Dermis microvascular lymphatic vessel endothelial cell (primary cell): ENCODE measurements around the gene IL17C. TPM values are rescaled to one million over a fixed set of nuclear protein-coding genes. Genes with fewer than 3 reads are reported as not detected.

Experiments
- DNase-seq, 2 donors: peaks; one replicate each; pipeline versions ENCODE4 v3.0.0 to v3.0.0-alpha.2; 2010; ENCODE audit warnings: low read depth in 2 of 2
- total RNA-seq: library from RNA; depleted of rRNA; stranded (reverse); fragments of >200 nt; gene quantifications from 2 replicates; pipeline ENCODE4 v1.2.1, GENCODE V29; 2014

Gene IL17C
- total RNA-seq, 1 donor from 2014 or later = not detected

DNA sequence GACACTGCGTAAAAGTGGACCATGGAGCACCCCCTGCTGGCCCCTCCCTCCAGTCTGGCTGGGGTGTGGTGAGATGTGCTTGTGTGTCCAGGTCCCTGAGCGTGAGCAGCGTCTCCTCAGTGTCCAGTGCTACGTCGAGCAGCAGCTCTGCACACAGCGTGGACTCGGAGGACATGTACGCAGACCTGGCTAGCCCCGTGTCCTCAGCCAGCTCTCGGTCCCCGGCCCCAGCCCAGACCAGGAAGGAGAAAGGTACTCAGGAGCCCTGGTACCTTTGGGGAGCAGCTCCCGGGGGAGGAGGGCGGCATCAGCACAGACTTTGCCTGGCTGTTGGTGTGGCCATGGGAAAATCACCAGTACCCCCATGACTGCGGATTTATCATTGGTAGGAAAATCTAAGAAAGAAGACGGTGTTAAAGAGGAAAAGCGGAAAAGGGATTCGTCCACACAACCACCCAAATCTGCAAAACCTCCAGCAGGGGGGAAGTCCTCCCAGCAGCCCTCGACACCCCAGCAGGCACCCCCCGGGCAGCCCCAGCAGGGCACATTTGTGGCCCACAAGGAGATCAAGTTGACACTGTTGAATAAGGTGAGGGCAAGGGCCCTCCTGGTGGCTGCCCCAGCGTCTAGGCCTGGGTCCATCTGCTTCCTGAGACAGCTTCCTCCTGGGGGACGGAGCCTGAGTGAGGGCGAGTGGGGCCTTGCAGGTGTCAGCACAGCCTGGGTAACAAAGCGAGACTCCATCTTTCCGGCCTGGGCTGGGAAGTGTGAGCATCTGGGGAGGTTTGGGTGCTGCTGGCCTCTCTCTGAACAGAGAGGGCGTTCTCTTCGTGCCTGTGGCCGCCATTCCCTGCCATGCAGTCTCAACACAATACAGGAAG, 10.6 kb upstream of the IL17C start:
- no peak for DNase-seq

DNA sequence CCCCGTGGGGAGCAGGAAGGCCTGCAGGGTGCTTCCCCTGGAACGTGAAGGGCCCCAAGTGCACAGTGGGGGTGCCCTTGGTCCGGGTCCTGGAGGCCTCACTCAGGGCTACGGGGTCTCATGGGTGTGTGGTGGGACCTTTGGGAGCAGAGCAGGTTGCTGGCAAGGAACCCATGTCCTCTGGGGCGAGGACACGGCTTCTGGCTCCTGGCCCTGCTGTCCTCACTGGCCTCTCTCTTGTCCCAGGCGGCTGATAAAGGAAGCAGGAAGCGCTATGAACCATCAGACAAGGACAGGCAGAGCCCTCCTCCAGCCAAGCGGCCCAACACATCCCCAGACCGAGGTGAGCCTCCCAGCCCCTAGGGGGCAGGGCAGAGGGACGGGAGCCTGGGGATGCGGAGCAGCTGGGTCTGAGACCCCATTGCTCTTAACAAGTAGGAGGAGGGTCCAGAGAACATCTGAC, 9.8 kb upstream of the IL17C start:
- peak; percentile 46 to 58 for DNase-seq

DNA sequence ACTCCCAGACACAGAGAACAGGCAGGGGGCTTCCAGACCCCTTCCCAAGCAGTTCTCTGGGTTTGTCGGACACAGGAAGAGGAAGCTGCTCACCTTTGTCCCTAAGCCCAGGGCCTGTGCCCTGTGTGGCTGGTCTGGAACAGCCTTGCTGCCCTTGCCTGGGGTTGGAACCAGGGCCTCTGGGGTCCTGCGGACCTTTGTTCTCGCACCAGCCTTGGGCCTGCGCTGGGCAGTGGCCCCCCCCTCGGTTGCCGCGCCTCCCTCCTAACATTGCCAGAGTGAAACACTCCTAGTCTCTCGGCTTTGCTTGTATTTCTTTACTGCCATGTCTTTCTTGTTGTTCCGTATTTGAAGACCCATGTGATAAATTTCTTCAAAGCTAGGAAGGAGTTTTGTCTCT, 8.5 kb upstream of the IL17C start:
- no peak for DNase-seq

DNA sequence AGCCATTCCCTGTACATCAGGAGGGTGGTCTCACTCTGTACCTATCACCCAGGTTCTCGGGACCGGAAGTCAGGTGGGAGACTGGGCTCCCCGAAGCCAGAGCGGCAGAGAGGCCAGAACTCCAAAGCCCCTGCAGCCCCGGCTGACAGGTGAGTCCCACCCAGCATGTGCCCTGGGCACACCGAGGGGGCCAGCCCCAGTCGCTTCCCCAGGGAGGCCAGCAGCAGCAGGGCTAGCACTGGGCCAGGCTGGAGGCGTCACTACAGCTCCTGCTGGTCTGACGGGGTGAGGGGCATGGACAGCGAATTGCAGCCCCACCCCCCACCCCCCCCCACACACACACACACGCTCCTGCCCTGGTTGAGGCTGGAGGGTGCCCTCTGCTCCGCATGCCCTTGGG, 7.9 kb upstream of the IL17C start:
- no peak for DNase-seq

DNA sequence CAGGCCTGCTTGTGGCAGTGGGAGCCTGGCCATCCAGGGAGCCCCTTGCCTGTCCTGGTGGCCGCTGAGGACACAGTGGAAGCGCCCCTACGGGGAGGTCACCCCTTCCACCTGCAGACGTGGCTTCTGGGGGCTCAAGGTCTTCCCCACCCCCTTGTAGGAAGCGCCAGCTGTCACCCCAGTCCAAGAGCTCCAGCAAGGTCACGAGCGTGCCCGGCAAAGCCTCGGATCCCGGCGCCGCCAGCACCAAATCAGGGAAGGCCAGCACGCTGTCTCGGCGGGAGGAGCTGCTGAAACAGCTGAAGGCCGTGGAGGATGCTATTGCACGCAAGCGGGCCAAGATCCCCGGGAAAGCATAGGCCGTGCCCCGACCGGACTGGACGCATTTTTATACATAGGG, 7.4 kb upstream of the IL17C start:
- no peak for DNase-seq

DNA sequence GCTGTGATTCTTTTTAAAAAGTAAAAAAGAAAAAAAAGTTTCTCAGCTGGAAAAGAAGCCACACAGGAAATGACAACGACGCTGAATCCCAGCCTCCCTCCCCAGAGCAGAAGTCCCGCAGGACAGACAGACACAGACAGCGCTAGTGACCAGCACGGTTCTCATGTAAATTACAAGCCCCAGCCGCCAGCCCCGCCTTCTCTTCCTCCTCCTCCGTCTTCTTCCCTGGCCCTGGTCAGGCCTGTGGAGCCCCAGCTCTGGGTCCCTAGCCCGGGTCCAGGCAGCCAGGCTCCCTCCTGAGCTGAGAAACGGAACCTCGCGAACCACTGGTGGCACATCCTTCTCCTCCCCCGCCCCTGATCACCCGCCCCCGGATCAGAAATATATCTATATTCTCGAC, 7.0 kb upstream of the IL17C start:
- DNase-seq = no peak

DNA sequence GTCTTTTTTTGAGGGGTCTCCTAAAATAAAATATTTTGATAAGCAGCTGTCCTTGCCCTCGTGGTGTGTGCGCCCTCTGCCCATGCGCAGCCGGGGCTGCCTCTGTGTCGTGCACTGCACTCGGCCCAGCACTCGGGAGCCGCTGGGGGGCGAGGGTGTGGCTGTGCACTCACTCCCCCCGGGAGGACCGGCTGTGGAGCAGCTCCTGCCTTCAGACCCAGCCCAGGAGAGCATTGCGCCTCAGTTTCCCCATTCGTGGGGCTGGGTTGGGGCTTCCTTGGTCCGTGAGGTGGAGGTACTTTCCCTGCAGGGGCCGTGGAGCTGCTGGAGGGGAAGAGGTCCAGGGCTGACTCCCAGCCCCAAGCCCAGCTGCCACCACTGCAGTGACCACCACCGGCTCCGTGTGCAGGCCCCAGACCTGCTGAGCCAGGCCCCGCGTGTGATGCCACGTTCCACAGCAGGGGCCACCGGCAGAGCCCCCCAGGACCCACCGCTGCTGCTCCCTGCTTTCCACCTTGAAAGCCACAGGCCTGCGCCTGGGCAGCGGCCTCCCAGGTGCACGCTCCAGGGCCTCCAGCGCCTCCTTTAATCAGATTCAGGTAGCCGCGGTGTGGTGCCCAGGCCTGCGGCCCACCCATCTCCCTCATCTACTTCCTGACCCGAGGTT, 6.3 kb upstream of the IL17C start:
- DNase-seq = no peak

DNA sequence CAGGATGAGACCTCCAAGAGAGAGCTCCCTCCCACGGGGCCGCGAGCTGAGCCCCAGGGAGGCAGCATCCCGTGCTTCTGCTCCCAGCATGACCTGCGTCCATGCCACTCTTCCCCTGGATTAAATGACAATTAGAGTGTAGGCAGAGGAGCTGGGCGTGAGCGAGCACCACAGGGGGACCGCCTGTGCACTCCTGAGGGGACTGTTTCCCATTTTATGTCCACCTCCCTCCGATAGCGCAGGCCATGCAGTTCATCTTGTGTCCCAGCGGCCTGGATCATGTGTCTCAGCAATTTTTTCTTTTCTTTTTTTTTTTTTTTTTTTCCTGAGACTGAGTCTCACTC, 5.8 kb upstream of the IL17C start:
- DNase-seq = no peak

DNA sequence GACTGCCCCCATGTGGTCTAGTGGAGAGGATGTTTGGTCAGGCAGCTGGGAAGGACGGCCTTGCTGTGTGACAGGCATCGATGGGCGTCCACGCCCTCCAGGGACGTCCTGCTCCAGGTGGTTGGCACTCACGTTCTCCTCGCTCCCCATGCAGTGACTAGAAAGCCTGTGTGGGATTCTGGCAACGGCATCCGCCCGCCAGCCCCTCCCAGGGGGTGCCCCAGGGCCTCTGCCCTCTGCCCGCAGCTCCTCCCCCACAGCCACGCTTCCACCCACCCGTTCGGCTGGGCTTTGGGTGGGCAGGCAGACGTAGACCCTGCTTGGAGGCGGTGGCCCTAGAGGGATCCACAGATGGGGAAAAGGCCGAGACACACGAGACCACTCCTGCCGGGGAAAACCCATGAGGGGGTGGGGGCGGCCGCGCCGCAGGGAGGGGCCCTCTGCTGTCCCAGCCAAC, 4.7 kb upstream of the IL17C start:
- peak; percentile 55 to 60 for DNase-seq

DNA sequence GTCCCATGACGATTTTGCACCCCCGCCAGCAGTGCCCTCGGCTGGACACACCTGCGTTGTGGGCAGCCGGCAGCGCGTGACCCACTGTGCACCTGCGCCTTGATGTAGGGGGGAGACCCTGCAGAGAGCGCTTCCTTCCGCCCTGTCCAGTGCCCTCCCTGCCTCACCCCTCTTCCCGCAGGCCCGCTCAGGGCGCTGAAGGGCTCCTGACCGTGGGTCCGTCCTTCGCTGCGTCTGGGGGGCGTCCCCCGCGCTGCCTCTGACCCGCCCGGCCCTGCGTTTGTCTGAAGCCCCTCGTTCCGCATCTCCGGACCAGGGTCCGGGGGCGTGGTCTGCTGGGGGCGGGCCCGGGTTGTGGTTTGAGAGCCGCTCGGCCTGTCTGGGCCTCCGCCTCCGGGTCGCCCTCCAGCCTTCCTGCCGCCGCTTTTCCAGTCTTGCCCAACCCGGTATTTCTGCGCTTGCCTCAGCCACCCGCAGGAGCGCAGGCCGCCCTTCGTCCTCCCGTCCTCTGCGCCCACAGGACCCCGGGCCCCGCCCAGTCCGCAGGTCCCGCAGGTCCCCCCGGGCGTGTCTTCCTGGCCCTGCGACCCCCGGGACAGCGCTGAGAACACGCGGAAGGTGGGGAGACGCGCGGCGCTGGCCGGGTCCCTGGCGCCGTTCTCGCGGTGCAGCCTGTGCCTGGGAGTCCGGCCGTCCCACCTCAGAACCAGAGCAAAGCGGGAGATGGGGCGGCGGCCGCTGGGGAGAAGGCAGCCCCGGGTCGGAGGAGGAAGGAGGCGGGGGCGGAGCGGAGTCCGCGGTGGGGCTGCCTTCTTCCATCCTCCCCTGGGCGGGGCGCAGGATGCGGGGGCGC, 4.0 kb upstream of the IL17C start:
- DNase-seq = peak in 1 of 2 donors; percentile 46

DNA sequence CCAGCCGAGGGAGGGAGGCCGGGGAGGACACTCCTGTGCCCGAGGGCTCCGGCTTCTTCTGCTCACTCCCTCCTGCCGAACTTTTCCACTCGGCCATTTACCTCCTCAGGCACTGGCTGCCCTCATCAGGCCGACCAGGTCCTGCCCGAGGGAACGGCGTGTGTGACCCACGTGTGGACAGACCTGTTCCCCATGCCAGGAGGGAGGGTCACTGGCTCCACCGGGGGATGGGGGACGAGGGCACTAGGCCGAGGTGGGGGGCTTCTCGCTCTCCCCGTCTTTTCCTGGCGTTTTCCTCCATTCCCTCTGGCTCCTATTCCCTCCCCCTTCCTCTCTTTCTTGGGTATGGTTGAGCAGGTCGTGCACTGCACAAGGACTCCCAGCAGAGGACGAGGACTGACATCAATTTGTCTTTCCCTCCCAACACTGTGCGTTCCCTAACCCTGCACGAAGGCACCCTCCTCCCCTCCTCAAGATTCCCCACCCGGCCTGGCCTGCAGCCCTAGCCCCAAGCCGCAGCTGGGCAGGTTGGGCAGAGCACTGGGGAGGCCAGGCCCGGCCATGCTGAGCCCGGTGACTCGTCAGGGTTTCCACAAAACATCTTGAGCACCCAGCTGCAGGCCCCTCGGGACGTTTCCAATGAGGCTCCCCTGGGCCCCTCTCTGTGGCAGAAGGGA, 3.2 kb upstream of the IL17C start:
- no peak for DNase-seq

DNA sequence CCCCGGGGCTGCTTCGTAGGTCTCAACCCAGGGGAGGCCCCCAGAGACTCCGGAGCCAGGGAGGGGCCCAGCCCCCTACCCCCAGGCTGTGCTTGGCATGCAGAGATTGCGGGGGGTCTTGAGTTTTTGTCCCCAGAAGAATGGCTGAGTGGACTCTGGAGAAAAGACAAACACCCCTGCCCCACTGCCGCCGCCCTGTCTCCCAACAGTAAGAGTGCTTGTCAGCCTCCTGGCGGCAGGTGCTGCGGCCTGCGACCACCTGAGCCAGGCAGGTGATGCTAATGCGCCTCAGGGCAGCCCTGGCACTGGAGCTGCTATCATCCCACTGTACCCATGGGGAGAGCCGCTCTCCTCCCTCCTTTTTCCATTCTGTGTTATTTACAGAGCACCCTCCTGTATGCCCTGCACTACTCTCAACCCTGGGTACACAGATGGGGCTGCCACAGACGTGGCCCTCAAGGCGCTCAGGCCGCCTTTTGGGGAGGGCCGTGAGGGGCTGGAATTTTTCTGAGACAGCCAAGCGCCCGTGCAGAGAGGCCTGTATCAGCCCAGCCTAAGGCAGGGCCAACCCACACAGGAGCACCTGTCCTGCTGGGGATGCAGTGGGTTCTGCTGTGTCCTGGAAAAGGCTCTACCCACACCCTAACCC, 2.6 kb upstream of the IL17C start:
- DNase-seq = no peak

DNA sequence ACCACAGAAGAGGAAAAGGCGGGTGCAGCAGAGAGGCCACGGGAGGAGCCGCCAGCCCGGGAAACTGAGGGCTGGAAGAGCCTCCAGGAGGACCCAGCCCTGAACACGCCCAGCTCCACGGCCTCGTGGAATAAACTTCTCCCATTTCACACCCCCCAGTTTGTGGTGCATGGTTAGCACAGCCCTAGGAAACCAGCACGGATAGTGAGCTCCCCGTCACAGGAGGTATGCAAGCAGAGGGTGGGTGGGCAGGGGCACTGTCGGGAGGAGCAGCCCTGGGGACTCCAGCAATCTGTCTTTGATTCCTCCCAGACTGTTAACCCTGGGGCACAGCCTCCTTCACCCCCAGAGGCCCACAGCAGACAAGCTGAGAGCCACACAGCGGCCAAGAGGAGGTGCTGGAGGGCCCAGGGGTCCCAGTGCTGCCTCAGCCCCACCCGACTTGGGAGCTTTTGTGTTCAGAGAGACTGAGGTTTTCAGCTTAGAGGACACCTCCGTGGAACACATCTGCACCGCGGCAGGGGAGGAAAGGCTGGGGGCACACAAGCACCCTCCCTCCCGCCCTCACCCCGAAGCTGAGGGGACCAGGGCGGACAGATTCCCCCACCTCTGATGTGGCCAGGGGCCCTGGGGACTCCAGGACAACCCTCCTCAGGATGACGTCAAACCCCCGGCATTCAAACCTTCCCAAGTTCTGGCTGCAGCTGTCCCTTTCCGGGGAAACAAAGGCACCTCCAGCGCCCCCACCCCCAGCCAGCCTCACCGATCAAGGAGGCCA, 1.7 kb upstream of the IL17C start:
- DNase-seq = no peak

DNA sequence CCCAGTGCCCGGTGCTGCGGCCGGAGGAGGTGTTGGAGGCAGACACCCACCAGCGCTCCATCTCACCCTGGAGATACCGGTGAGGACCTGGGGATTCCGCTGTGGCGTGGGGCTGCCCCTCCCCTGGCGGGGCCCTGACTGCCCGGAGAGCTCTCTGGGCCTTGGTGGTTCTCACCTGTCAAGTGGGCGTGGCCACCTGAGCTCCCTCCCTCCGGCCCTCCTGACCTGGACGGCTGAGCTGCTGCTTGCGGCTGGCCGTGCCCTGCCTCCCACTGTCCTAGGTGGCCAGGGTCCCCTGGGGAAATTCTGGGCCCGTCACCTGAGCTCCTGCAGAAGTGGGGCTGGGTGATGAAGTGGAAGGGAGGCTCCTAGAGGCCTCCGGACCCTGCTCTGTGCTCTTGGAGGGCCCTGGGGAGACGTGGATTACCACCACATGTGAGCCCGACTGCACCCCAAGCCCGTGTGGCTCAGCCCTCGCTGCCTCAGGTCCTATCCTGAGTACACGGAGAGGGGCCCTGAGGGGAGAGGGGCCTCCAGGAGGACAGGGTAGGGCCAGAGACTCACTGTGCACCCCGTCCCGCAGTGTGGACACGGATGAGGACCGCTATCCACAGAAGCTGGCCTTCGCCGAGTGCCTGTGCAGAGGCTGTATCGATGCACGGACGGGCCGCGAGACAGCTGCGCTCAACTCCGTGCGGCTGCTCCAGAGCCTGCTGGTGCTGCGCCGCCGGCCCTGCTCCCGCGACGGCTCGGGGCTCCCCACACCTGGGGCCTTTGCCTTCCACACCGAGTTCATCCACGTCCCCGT, 1.1 kb downstream of the IL17C start:
- DNase-seq = no peak

DNA sequence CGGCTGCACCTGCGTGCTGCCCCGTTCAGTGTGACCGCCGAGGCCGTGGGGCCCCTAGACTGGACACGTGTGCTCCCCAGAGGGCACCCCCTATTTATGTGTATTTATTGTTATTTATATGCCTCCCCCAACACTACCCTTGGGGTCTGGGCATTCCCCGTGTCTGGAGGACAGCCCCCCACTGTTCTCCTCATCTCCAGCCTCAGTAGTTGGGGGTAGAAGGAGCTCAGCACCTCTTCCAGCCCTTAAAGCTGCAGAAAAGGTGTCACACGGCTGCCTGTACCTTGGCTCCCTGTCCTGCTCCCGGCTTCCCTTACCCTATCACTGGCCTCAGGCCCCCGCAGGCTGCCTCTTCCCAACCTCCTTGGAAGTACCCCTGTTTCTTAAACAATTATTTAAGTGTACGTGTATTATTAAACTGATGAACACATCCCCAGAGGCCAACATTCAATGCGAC, 1.7 kb downstream of the IL17C start:
- DNase-seq = no peak

DNA sequence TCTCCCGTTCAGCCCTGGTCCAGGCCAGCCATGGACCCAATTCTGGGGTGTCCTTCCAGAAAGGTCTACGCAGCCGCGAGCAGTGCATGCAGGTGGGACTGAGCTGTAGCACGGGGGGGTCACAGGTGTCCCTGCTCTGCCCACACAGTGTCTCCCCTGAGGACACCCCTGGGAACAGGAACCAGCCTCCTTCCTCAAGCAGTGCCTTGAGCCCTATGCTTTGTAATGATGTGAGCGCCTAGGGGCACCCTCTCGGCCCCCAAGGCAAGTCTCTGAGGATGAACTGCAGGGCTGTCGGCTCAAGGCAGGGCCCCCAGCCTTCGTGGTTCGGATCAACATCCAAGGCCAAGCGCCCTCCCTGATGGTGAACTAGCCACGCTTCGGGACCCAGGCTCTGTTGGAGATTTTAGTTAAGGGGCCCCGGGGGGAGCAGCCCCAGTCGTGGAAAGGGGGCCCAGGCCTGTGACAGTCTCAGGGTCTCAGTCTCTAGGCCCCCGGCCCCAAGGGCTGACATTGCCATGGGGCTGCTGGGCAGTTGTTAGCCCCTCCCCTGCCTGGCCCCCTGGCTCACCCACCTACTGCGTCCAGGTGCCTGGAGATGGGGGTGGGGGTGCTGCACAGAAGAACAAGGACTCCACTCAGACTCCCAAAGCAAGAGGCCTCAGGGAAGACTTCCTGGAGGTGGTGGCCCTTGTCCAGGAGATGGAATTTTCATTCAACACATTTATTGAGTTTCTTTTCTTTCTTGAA, 2.3 kb downstream of the IL17C start:
- no peak for DNase-seq

DNA sequence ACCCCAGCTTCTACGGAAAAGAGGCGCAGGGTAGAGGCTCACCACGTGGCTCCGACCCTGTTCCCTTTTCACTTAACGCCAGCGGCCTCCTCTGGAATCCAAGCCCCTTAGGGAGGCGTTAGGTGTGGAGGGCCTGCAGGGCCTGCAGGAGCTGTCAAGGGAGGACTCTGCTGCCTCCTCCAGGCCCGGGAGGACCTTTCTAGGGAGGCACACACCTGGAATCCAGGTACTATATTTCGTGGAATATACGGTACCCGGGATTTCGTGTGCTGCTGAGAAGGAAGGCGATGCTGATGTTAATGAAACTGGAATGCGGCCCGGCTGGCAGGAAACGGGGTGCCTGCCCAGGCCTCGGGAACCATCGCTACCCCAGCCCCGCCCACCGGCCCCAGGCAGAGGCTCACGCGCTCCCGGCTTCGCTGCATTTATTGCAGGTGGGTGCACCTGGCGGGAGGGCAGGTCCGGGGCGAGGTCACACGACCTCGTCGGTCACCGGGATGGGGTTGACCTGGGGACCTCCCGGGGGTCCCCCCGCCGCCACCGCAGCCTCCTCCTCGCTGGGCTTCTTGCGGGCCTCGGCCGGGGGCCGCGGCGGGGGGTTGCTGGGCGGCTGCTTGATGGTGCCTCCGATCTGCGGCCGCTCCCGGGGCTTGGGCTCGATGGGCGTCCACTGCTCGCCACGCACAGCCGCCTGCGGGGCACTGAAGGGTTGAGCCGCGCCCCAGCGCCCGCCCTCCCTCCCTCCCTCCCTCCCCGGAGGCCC, 4.7 kb downstream of the IL17C start:
- no peak for DNase-seq

DNA sequence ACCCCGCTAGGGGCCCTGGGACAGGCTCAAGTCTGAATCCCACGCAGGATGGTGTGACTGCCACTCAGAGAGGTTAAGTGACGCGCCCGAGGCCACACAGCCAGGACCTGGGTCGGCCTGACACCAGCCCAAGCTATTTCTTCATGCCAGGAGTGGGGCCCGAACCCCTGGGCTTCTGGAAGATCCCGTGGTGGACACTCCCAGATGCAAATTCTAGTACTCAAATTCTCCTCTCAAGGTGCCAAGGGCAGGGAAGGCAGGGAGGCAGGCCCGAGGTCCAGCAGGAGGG, 5.2 kb downstream of the IL17C start:
- no peak for DNase-seq
